SU-DHL-6 (cell line): Measurements from ENCODE around the gene APOL4.
"Not testable (repeated sequence)": the region's sequence is repeated elsewhere in the genome, so short reads cannot be mapped to it uniquely, and the experiment has no call there.

ENCODE experiments used
- H2AFZ ChIP-seq: fragments of 200-600 bp; sonication (generic); 2 replicates; pipeline ENCODE4 v1.6.1; 2014; ENCODE audit warnings: low read depth, mild to moderate bottlenecking, moderate library complexity, mixed read lengths, antibody characterized with exemption, low read length; ENCODE audit not compliant: severe bottlenecking
- H3F3A ChIP-seq: fragments of 200-600 bp; shearing (Covaris generic); 2 replicates; pipeline ENCODE4 v1.6.0; 2016; ENCODE audit warnings: antibody characterized with exemption, mild to moderate bottlenecking; ENCODE audit not compliant: insufficient read depth
- H3K27ac ChIP-seq: fragments of 200-600 bp; sonication (generic); 2 replicates; pipeline ENCODE4 v1.5.1; 2016; ENCODE audit warnings: low read depth, mild to moderate bottlenecking, low read length, moderate library complexity, mixed read lengths
- H3K27me3 ChIP-seq: fragments of 200-600 bp; sonication (generic), shearing (Covaris generic); 2 replicates; pipeline ENCODE4 v1.6.0; 2014; ENCODE audit warnings: mild to moderate bottlenecking, low read length
- H3K36me3 ChIP-seq: fragments of 200-600 bp; sonication (generic); 2 replicates; pipeline ENCODE4 v1.6.1; 2014; ENCODE audit warnings: mild to moderate bottlenecking, low read length, mixed read lengths
- H3K4me2 ChIP-seq: fragments of 300-600, 200-600 bp; shearing (Covaris generic), sonication (generic); 2 replicates; pipeline ENCODE4 v1.6.0; 2014; ENCODE audit warnings: low read length, low read depth, mild to moderate bottlenecking; ENCODE audit not compliant: poor library complexity, severe bottlenecking
- H3K4me3 ChIP-seq: fragments of 200-600 bp; sonication (generic); 2 replicates; pipeline ENCODE4 v1.5.1; 2014; ENCODE audit warnings: antibody characterized with exemption, low read length, mild to moderate bottlenecking, mixed read lengths; ENCODE audit not compliant: insufficient read depth, poor library complexity, severe bottlenecking
- H3K79me2 ChIP-seq: fragments of 200-600 bp; sonication (generic); 2 replicates; pipeline ENCODE4 v1.6.1; 2014; ENCODE audit warnings: mild to moderate bottlenecking, low read length, moderate library complexity; ENCODE audit not compliant: insufficient read depth
- H3K9ac ChIP-seq: fragments of 200-600 bp; sonication (generic); 2 replicates; pipeline ENCODE4 v1.7.0; 2014; ENCODE audit warnings: mild to moderate bottlenecking, low read length
- H3K9me2 ChIP-seq: fragments of 200-600 bp; sonication (generic); replicated peaks from 2 replicates; pipeline ENCODE4 v1.6.1; 2014; ENCODE audit warnings: low read length; ENCODE audit not compliant: insufficient read depth
- H3K9me3 ChIP-seq: fragments of 200-600 bp; sonication (generic); 2 replicates; pipeline ENCODE4 v1.6.1; 2014; ENCODE audit warnings: low read length, mixed read lengths; ENCODE audit not compliant: insufficient read depth
- H4K20me1 ChIP-seq: fragments of 200-600 bp; sonication (generic); 2 replicates; pipeline ENCODE4 v1.6.1; 2014; ENCODE audit warnings: low read depth, mild to moderate bottlenecking, antibody characterized with exemption, low read length, moderate library complexity, mixed read lengths
- CTCF ChIP-seq: fragments of 200-600 bp; sonication (generic); IDR thresholded peaks from one replicate; pipeline ENCODE4 v1.5.1; 2017; ENCODE audit warnings: antibody characterized with exemption, mild to moderate bottlenecking, low read length, moderate library complexity; ENCODE audit not compliant: insufficient read depth, poor library complexity, severe bottlenecking
- EZH2phosphoT487 ChIP-seq: fragments of 200-600 bp; sonication (generic), shearing (Covaris generic); conservative IDR thresholded peaks from 2 replicates; pipeline ENCODE4 v1.6.1; 2018; ENCODE audit warnings: mild to moderate bottlenecking, antibody characterized with exemption, low read length, moderate library complexity, mixed read lengths

APOL4 gene

GRCh38 chr22:36201025-36201424 lies 584 bp downstream of the APOL4 start:
- not testable (repeated sequence) for H2AFZ ChIP-seq, H3K9me3 ChIP-seq, H3K79me2 ChIP-seq, H4K20me1 ChIP-seq, H3K4me3 ChIP-seq, H3K9ac ChIP-seq, H3K4me2 ChIP-seq, H3F3A ChIP-seq, H3K9me2 ChIP-seq, H3K36me3 ChIP-seq, H3K27me3 ChIP-seq, H3K27ac ChIP-seq

- H3K4me2 ChIP-seq: no peak overlapping the region
- H3K9me3 ChIP-seq: no peaks in the 10 kb centered on the region
- no peaks in the 10 kb centered on the region for H3F3A ChIP-seq
- H3K27ac ChIP-seq: no peak overlapping the region
- no peaks in the 10 kb centered on the region for H3K27me3 ChIP-seq
- no peak for TF ChIP-seq EZH2phosphoT487
- TF ChIP-seq CTCF: no peak
- H3K4me3 ChIP-seq: no peak overlapping the region
- no peak overlapping the region for H2AFZ ChIP-seq
- no peaks in the 10 kb centered on the region for H4K20me1 ChIP-seq
- no peaks in the 10 kb centered on the region for H3K79me2 ChIP-seq
- H3K9me2 ChIP-seq: no peaks in the 10 kb centered on the region
- no peak overlapping the region for H3K9ac ChIP-seq
- no peaks in the 10 kb centered on the region for H3K36me3 ChIP-seq
These were observed 2.5 kb downstream of the APOL4 start for GRCh38 chr22:36199001-36199551.

- Histone ChIP-seq H3K9me3 (no peaks in the 10 kb centered on the region), H3F3A (no peaks in the 10 kb centered on the region), H3K9ac (no peak overlapping the region), H3K27ac (no peak overlapping the region), H3K4me3 (no peak overlapping the region), H3K79me2 (no peaks in the 10 kb centered on the region), H3K9me2 (no peaks in the 10 kb centered on the region), H3K27me3 (no peaks in the 10 kb centered on the region), H3K36me3 (no peaks in the 10 kb centered on the region), H3K4me2 (no peak overlapping the region), H2AFZ (no peak overlapping the region), H4K20me1 (no peaks in the 10 kb centered on the region)
- no peak for TF ChIP-seq EZH2phosphoT487
- no peak for TF ChIP-seq CTCF
These were observed 3.1 kb downstream of the APOL4 start for GRCh38 chr22:36198536-36198935.

GRCh38 chr22:36197514-36198146 lies 4.0 kb downstream of the APOL4 start:
- TF ChIP-seq EZH2phosphoT487 (no peak), CTCF (no peak)
- Histone ChIP-seq H3K79me2 (no peaks in the 10 kb centered on the region), H3K27ac (no peak overlapping the region), H2AFZ (no peak overlapping the region), H3K9me2 (no peaks in the 10 kb centered on the region), H3F3A (no peaks in the 10 kb centered on the region), H4K20me1 (no peaks in the 10 kb centered on the region), H3K4me3 (no peak overlapping the region), H3K36me3 (no peaks in the 10 kb centered on the region), H3K9me3 (no peaks in the 10 kb centered on the region), H3K4me2 (no peak overlapping the region), H3K9ac (no peak overlapping the region), H3K27me3 (no peaks in the 10 kb centered on the region)
